ENCODE measurements around the gene PITPNC1. TPM values are rescaled to one million over a fixed set of nuclear protein-coding genes. Genes with fewer than 3 reads are reported as not detected.
A peak's percentile ranks its signal among the peaks of the same experiment; 100 is the strongest.

The PITPNC1 gene
- total RNA-seq, 6 donors from 2014 or later, result 8.5 to 23.3 (median 13.7) TPM

DNA sequence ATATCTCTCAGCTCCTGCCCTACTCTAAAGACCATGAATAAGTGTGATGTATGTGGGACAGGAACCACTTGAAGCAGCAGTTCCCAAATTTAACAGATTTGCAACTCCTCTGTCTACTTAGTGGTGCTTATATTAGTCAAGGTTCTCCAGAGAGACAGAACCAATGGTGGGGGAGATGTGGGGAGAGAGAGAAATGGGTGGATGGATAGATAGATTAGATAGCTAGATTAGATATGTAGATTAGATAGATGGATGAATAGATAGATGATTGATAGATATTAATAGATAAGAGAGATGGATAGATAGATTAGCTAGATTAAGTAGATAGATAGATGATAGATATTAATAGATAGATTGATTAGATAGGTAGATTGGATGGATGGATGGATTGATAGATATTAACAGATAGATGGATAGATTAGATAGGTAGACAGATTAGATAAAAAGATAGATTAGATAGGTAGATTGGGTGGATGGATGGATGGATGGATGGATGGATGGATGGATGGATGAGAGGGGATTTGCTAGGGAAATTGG is 186.7 kb downstream of the PITPNC1 start:
- no peak overlapping the region for H3K27ac ChIP-seq
- ATAC-seq (ENCODE audit: low FRiP score in 2 of 2) (no peak), DNase-seq (no peak)
- H3K9me3 ChIP-seq, result no peaks in the 10 kb centered on the region
- H3K4me1 ChIP-seq, result no peaks in the 10 kb centered on the region
- no peak for TF ChIP-seq EP300 (IDR thresholded peaks at IDR 0.05)
- no peak for TF ChIP-seq POLR2A (IDR thresholded peaks at IDR 0.05)
- TF ChIP-seq POLR2AphosphoS5 (IDR thresholded peaks at IDR 0.05), result no peak
- TF ChIP-seq, protein P1, sequence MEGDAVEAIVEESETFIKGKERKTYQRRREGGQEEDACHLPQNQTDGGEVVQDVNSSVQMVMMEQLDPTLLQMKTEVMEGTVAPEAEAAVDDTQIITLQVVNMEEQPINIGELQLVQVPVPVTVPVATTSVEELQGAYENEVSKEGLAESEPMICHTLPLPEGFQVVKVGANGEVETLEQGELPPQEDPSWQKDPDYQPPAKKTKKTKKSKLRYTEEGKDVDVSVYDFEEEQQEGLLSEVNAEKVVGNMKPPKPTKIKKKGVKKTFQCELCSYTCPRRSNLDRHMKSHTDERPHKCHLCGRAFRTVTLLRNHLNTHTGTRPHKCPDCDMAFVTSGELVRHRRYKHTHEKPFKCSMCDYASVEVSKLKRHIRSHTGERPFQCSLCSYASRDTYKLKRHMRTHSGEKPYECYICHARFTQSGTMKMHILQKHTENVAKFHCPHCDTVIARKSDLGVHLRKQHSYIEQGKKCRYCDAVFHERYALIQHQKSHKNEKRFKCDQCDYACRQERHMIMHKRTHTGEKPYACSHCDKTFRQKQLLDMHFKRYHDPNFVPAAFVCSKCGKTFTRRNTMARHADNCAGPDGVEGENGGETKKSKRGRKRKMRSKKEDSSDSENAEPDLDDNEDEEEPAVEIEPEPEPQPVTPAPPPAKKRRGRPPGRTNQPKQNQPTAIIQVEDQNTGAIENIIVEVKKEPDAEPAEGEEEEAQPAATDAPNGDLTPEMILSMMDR (IDR thresholded peaks at IDR 0.05), result no peak
- H3K27me3 ChIP-seq, result no peaks in the 10 kb centered on the region
- H3K36me3 ChIP-seq, result no peaks in the 10 kb centered on the region
- H3K4me3 ChIP-seq, result no peak overlapping the region

DNA sequence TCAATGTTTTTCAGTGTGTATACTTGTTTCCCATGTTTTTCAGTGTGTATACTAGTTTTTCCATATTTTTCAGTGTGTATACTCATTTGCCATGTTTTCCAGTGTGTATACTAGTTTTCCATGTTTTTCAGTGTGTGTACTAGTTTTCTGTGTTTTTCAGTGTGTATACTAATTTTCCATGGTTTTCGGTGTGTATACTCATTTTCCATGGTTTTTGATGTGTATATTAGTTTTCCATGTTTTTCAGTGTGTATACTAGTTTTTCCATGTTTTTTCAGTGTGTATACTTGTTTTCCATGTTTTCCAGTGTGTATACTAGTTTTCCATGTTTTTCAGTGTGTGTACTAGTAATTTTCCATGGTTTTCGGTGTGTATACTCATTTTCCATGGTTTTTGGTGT is 188.0 kb downstream of the PITPNC1 start:
- DNase-seq, result no peak
- WGBS, 2 donors, result 87 to 100% methylated on average over 2 of the region's 2 CpGs

DNA sequence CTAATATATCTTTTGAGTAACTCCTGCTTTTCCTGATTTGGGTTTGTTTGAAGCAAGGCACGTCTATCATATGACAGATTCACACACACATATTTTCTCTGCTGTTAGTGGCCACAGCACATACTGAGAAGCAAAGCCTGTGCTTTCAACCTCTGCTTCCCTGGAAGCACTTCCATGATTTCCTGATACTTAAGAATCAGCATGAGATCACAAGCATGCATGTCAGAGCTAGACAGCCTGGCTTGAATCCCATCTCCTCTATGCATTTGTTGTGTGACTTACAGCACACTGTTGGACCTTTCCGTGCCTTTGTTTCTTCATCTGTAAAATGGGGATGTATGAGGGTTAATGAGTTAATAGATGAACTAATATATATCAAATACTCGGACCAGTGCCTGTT is 189.6 kb downstream of the PITPNC1 start:
- Histone ChIP-seq H3K27me3 (no peaks in the 10 kb centered on the region), H3K4me3 (no peak overlapping the region), H3K4me1 (no peaks in the 10 kb centered on the region), H3K9me3 (no peaks in the 10 kb centered on the region), H3K27ac (no peak overlapping the region), H3K36me3 (no peaks in the 10 kb centered on the region)
- ATAC-seq (ENCODE audit: low FRiP score in 2 of 2) (no peak), DNase-seq (no peak)
- TF ChIP-seq POLR2A (IDR thresholded peaks at IDR 0.05) (no peak), POLR2AphosphoS5 (IDR thresholded peaks at IDR 0.05) (no peak), EP300 (IDR thresholded peaks at IDR 0.05) (no peak)
- TF ChIP-seq, protein P1 (IDR thresholded peaks at IDR 0.05), result no peak
- WGBS, 2 donors, result 93 to 97% methylated on average over 3 of the region's 3 CpGs

More for the DNA sequence above, 188.0 kb downstream of the PITPNC1 start:
- Histone ChIP-seq H3K27ac (no peak overlapping the region), H3K4me3 (no peak overlapping the region), H3K27me3 (no peaks in the 10 kb centered on the region), H3K9me3 (no peaks in the 10 kb centered on the region), H3K36me3 (no peaks in the 10 kb centered on the region), H3K4me1 (no peaks in the 10 kb centered on the region)
- no peak for TF ChIP-seq EP300 (IDR thresholded peaks at IDR 0.05)
- TF ChIP-seq, protein P1 (IDR thresholded peaks at IDR 0.05), result no peak
- no peak for TF ChIP-seq POLR2AphosphoS5 (IDR thresholded peaks at IDR 0.05)
- no peak for TF ChIP-seq POLR2A (IDR thresholded peaks at IDR 0.05)
- ATAC-seq (ENCODE audit: low FRiP score in 2 of 2), result no peak

DNA sequence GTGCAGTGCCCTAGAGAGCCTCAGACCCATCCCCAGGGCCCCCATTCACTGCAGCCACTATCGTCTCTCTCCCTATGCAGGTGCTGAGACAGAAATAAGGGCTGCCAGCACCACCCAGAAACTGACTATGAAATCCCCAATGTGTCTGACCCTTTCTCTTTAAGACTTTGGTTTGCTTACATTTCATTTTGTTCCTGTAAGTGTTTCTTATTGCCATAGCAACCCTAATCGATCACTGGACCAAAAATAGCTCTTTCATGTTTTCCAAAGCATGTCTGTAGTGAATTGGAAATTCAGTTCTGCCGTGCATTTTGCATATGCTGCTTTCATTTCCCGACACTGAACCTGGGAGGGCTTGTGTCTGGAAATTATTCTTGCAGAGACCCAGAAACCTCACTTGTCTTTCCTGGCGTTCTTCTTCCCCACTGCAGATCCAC is 192.0 kb downstream of the PITPNC1 start:
- ATAC-seq (ENCODE audit: low FRiP score in 2 of 2), result no peak
- DNase-seq, result no peak
- 71 to 72% methylated on average over 5 of the region's 5 CpGs for WGBS, 2 donors
- H3K4me3 ChIP-seq, result no peak overlapping the region
- no peaks in the 10 kb centered on the region for H3K4me1 ChIP-seq
- no peaks in the 10 kb centered on the region for H3K27me3 ChIP-seq
- no peak overlapping the region for H3K27ac ChIP-seq
- H3K9me3 ChIP-seq, result no peaks in the 10 kb centered on the region
- no peaks in the 10 kb centered on the region for H3K36me3 ChIP-seq
- no peak for TF ChIP-seq EP300 (IDR thresholded peaks at IDR 0.05)
- TF ChIP-seq POLR2AphosphoS5 (IDR thresholded peaks at IDR 0.05), result no peak
- TF ChIP-seq POLR2A (IDR thresholded peaks at IDR 0.05), result no peak
- TF ChIP-seq, protein P1 (IDR thresholded peaks at IDR 0.05), result no peak

DNA sequence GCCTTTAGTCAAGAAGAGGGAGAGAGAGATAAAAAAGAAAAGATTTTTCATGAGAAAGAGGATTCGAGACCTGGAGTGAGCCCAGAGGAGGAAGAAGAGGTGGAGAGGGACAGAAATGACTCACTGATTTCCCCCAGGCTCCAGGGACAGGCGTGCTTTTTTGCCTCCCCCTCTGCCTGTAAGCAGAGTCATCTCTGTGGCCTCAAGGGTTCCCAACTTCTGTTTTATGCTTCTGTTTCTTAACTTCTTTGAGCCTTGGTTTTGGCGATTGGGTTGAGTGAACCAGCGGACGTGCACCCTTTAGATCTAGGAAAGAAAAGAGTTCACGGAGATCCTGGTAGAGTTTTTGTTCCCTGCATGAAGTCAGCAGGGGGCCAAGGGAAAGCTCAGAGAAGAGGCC is 192.8 kb downstream of the PITPNC1 start:
- peak in 1 of 2 donors; percentile 43 for ATAC-seq (ENCODE audit: low FRiP score in 2 of 2)
- Histone ChIP-seq H3K9me3 (no peaks in the 10 kb centered on the region), H3K4me1 (no peaks in the 10 kb centered on the region), H3K27me3 (no peaks in the 10 kb centered on the region), H3K27ac (no peak overlapping the region), H3K36me3 (no peaks in the 10 kb centered on the region), H3K4me3 (no peak overlapping the region)
- 61 to 89% methylated on average over 6 of the region's 6 CpGs for WGBS, 2 donors
- DNase-seq, result no peak
- TF ChIP-seq, protein P1 (IDR thresholded peaks at IDR 0.05), result no peak
- TF ChIP-seq EP300 (IDR thresholded peaks at IDR 0.05), result no peak
- TF ChIP-seq POLR2AphosphoS5 (IDR thresholded peaks at IDR 0.05), result no peak
- TF ChIP-seq POLR2A (IDR thresholded peaks at IDR 0.05), result no peak

Measured in upper lobe of left lung (tissue), 6 donors.